HepG2 (cell line): Measurements from ENCODE around the gene KCTD13. TPM values are rescaled to one million over a fixed set of nuclear protein-coding genes. Genes with fewer than 3 reads are reported as not detected.

Source experiments
- ELF3 ChIP-seq: IDR thresholded peaks from 2 replicates; pipeline ENCODE4 v1.6.1; 2016; ENCODE audit warnings: missing genetic modification reagents, missing compliant biosample characterization
- FOXK2 ChIP-seq: fragments of 450-650 bp; IDR thresholded peaks from 2 replicates; pipeline ENCODE4 v1.6.1; 2016
- TAF1 ChIP-seq: sonication (generic); formaldehyde crosslinking; IDR thresholded peaks from 2 replicates; pipeline ENCODE4 v1.4.0; 2020; ENCODE audit warnings: missing genetic modification reagents
- TBL1XR1 ChIP-seq: fragments of 150-350 bp; IDR thresholded peaks from 2 replicates; pipeline ENCODE4 v1.6.1; 2014; ENCODE audit warnings: borderline replicate concordance, low read length; ENCODE audit not compliant: partially characterized antibody
- TCF12 ChIP-seq, 2 experiments: fragments of 450-650 bp in 1 of 2; sonication (generic) in 1 of 2; formaldehyde crosslinking in 1 of 2; IDR thresholded peaks; 2 replicates each; pipeline versions ENCODE4 v1.6.1 to v1.8.0; 2017 to 2022; ENCODE audit warnings: antibody characterized with exemption in 1 of 2, mild to moderate bottlenecking in 1 of 2, missing genetic modification reagents in 1 of 2, moderate library complexity in 1 of 2
- U2AF2 ChIP-seq: fragments of 200-400 bp; formaldehyde crosslinking; IDR thresholded peaks from 2 replicates; pipeline ENCODE4 v1.6.1; 2017; ENCODE audit warnings: low read depth, mild to moderate bottlenecking, low read length
- ZFP41 ChIP-seq: sonication (generic); formaldehyde crosslinking; IDR thresholded peaks from 2 replicates; pipeline ENCODE4 v1.4.0; 2020; ENCODE audit warnings: mild to moderate bottlenecking, missing genetic modification reagents, borderline replicate concordance
- ZFP82 ChIP-seq: sonication (generic); formaldehyde crosslinking; IDR thresholded peaks from 2 replicates; pipeline ENCODE4 v1.5.1; 2020; ENCODE audit warnings: mild to moderate bottlenecking, missing genetic modification reagents, borderline replicate concordance
- ZNF549 ChIP-seq: sonication (generic); formaldehyde crosslinking; IDR thresholded peaks from 2 replicates; pipeline ENCODE4 v1.5.0; 2020; ENCODE audit warnings: missing genetic modification reagents
- ZNF724P ChIP-seq: sonication (generic); formaldehyde crosslinking; IDR thresholded peaks from 2 replicates; pipeline ENCODE4 v1.8.0; 2022; ENCODE audit warnings: missing genetic modification reagents, borderline replicate concordance
- ZNF766 ChIP-seq: sonication (generic); formaldehyde crosslinking; IDR thresholded peaks from 2 replicates; pipeline ENCODE4 v1.5.0; 2020; ENCODE audit warnings: missing genetic modification reagents, borderline replicate concordance
- ZNF775 ChIP-seq: sonication (generic); formaldehyde crosslinking; IDR thresholded peaks from 2 replicates; pipeline ENCODE4 v1.4.0; 2020; ENCODE audit warnings: missing genetic modification reagents, mild to moderate bottlenecking, moderate library complexity, borderline replicate concordance
- polyA plus RNA-seq, 8 experiments: library from polyadenylated mRNA; depleted of rRNA in 3 of 8; stranded (reverse) in 7 of 8; unstranded in 1 of 8; fragments of >200 nt; fragmentation: Illumina TruSeq in 4 of 8; extraction: Trizol in 4 of 8; gene quantifications; 2 replicates each; pipeline versions ENCODE4 v1.2.1 to v1.2.3, GENCODE V29; 2011 to 2016; ENCODE audit warnings: low read depth in 4 of 8, missing spikeins in 1 of 8, mixed read lengths in 1 of 8; ENCODE audit not compliant: insufficient read depth in 1 of 8
- total RNA-seq, 5 experiments: library from RNA; depleted of rRNA; stranded (reverse); fragments of >200 nt; fragmentation: Illumina TruSeq; extraction: Trizol; gene quantifications; 2 replicates each; pipeline ENCODE4 v1.2.3, GENCODE V29; 2016; ENCODE audit warnings: low read depth in 1 of 5
- TF ChIP-seq, protein P1 (sequence below): IDR thresholded peaks from 2 replicates; pipeline ENCODE4 v1.6.1; 2016; ENCODE audit warnings: missing compliant biosample characterization, missing genetic modification reagents, borderline replicate concordance
- TF ChIP-seq, protein P2 (sequence below): sonication (generic); formaldehyde crosslinking; IDR thresholded peaks from 2 replicates; pipeline ENCODE4 v1.5.0; 2020; ENCODE audit warnings: missing genetic modification reagents
- TF ChIP-seq, protein P3 (sequence below): sonication (generic); formaldehyde crosslinking; conservative IDR thresholded peaks from 2 replicates; pipeline ENCODE4 v1.4.0; 2020; ENCODE audit warnings: missing genetic modification reagents
- TF ChIP-seq, protein P4 (sequence below): sonication (generic); formaldehyde crosslinking; IDR thresholded peaks from 2 replicates; pipeline ENCODE4 v1.4.0; 2020; ENCODE audit warnings: missing genetic modification reagents; ENCODE audit errors: not compliant biosample characterization
- TF ChIP-seq, protein P5 (sequence below): sonication (generic); formaldehyde crosslinking; IDR thresholded peaks from 2 replicates; pipeline ENCODE4 v1.4.0; 2020; ENCODE audit warnings: missing genetic modification reagents

The KCTD13 gene
- total and polyA plus RNA-seq, 2 of the 13 experiments (the other 11 are each of a cell fraction or from before 2014, with no cell fraction given), result 6.3 to 14.7 TPM

DNA sequence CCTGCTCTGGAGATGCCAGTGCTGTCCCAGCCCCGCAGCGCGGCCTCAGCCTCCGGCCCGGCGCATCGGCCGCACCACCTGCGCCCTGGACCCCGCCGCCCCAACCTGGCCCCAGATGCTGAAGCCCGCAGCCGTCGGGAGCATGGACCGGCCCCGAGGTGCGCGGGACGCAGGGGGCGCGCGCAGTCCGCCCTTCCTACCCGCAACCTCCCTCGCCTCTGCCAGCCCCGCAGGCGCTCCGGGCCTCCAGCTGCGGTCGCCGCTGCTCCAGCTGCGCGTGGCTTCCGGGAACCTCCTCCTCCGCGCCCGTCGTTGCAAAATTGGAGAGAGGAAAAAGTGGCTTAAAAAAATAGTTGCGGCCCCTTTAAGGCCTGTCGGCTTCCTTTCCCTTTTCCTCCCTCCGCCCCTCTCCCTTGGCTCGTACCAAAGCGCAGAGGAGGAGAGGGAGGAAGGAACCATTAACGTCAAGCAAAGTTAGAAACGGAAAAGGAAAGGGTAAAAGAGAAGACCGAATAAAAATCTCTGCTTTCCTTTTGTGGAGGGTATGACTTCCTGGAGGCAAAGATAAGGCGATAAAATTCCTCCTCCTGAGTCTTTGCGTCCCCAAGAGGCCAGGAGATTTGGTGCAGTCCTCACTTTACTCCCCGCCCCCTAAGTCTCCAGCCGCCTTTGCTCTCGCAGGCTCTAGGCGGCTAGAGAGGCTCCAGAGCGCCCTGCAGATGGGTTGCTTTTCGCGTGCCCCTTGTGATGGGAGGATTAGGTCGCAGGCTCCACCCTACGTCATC, 63.0 kb downstream of the KCTD13 start, which contains the start of gene CDIPT (continued):
- TF ChIP-seq, protein P1, sequence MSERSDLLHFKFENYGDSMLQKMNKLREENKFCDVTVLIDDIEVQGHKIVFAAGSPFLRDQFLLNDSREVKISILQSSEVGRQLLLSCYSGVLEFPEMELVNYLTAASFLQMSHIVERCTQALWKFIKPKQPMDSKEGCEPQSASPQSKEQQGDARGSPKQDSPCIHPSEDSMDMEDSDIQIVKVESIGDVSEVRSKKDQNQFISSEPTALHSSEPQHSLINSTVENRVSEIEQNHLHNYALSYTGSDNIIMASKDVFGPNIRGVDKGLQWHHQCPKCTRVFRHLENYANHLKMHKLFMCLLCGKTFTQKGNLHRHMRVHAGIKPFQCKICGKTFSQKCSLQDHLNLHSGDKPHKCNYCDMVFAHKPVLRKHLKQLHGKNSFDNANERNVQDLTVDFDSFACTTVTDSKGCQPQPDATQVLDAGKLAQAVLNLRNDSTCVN (CRISPR knock-in tag), result peak; percentile 84
- TF ChIP-seq ZNF766 (CRISPR knock-in tag), result no peak
- TF ChIP-seq TAF1 (CRISPR knock-in tag), result peak; percentile 71
- TF ChIP-seq TBL1XR1, result peak; percentile 43
- no peak for TF ChIP-seq TCF12 (IDR thresholded peaks at IDR 0.05)
- peak; percentile 65 for TF ChIP-seq TCF12 (CRISPR knock-in tag; IDR thresholded peaks at IDR 0.05)
- TF ChIP-seq, protein P2, sequence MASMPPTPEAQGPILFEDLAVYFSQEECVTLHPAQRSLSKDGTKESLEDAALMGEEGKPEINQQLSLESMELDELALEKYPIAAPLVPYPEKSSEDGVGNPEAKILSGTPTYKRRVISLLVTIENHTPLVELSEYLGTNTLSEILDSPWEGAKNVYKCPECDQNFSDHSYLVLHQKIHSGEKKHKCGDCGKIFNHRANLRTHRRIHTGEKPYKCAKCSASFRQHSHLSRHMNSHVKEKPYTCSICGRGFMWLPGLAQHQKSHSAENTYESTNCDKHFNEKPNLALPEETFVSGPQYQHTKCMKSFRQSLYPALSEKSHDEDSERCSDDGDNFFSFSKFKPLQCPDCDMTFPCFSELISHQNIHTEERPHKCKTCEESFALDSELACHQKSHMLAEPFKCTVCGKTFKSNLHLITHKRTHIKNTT (CRISPR knock-in tag), result no peak
- peak; percentile 8; the same call in 1 of the 2 replicates for TF ChIP-seq U2AF2
- TF ChIP-seq, protein P3, sequence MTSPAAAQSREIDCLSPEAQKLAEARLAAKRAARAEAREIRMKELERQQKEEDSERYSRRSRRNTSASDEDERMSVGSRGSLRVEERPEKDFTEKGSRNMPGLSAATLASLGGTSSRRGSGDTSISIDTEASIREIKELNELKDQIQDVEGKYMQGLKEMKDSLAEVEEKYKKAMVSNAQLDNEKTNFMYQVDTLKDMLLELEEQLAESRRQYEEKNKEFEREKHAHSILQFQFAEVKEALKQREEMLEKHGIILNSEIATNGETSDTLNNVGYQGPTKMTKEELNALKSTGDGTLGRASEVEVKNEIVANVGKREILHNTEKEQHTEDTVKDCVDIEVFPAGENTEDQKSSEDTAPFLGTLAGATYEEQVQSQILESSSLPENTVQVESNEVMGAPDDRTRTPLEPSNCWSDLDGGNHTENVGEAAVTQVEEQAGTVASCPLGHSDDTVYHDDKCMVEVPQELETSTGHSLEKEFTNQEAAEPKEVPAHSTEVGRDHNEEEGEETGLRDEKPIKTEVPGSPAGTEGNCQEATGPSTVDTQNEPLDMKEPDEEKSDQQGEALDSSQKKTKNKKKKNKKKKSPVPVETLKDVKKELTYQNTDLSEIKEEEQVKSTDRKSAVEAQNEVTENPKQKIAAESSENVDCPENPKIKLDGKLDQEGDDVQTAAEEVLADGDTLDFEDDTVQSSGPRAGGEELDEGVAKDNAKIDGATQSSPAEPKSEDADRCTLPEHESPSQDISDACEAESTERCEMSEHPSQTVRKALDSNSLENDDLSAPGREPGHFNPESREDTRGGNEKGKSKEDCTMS (CRISPR knock-in tag), result 0 out of 2 replicates have a peak, but pooled peaks have one; percentile 76
- no peak for TF ChIP-seq ZFP41 (CRISPR knock-in tag)
- no peak for TF ChIP-seq ZNF549 (CRISPR knock-in tag)
- TF ChIP-seq ELF3 (CRISPR knock-in tag), result peak; percentile 75; the same call in 1 of the 2 replicates
- TF ChIP-seq, protein P4, sequence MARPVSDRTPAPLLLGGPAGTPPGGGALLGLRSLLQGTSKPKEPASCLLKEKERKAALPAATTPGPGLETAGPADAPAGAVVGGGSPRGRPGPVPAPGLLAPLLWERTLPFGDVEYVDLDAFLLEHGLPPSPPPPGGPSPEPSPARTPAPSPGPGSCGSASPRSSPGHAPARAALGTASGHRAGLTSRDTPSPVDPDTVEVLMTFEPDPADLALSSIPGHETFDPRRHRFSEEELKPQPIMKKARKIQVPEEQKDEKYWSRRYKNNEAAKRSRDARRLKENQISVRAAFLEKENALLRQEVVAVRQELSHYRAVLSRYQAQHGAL, result no peak
- no peak for TF ChIP-seq ZNF775
- TF ChIP-seq, protein P5, sequence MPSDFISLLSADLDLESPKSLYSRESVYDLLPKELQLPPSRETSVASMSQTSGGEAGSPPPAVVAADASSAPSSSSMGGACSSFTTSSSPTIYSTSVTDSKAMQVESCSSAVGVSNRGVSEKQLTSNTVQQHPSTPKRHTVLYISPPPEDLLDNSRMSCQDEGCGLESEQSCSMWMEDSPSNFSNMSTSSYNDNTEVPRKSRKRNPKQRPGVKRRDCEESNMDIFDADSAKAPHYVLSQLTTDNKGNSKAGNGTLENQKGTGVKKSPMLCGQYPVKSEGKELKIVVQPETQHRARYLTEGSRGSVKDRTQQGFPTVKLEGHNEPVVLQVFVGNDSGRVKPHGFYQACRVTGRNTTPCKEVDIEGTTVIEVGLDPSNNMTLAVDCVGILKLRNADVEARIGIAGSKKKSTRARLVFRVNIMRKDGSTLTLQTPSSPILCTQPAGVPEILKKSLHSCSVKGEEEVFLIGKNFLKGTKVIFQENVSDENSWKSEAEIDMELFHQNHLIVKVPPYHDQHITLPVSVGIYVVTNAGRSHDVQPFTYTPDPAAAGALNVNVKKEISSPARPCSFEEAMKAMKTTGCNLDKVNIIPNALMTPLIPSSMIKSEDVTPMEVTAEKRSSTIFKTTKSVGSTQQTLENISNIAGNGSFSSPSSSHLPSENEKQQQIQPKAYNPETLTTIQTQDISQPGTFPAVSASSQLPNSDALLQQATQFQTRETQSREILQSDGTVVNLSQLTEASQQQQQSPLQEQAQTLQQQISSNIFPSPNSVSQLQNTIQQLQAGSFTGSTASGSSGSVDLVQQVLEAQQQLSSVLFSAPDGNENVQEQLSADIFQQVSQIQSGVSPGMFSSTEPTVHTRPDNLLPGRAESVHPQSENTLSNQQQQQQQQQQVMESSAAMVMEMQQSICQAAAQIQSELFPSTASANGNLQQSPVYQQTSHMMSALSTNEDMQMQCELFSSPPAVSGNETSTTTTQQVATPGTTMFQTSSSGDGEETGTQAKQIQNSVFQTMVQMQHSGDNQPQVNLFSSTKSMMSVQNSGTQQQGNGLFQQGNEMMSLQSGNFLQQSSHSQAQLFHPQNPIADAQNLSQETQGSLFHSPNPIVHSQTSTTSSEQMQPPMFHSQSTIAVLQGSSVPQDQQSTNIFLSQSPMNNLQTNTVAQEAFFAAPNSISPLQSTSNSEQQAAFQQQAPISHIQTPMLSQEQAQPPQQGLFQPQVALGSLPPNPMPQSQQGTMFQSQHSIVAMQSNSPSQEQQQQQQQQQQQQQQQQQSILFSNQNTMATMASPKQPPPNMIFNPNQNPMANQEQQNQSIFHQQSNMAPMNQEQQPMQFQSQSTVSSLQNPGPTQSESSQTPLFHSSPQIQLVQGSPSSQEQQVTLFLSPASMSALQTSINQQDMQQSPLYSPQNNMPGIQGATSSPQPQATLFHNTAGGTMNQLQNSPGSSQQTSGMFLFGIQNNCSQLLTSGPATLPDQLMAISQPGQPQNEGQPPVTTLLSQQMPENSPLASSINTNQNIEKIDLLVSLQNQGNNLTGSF (CRISPR knock-in tag), result no peak
- no peak; the same call in 1 of the 2 replicates for TF ChIP-seq ZFP82
- TF ChIP-seq FOXK2, result peak; percentile 100
- no peak; the same call in 1 of the 2 replicates for TF ChIP-seq ZNF724P (CRISPR knock-in tag)
